Osteocyte (in vitro differentiated cells): Measurements from ENCODE around the gene KCNH5. TPM values are rescaled to one million over a fixed set of nuclear protein-coding genes. Genes with fewer than 3 reads are reported as not detected.

Experiments
- DNase-seq: peaks from one replicate; pipeline ENCODE4 v3.0.0; 2021; ENCODE audit warnings: mixed read lengths; ENCODE audit not compliant: unreplicated experiment; ENCODE audit errors: extremely low spot score
- H3K27ac Mint-ChIP-seq: one replicate; pipeline ENCODE4 v1.8.0; 2021; ENCODE audit warnings: mild to moderate bottlenecking, mixed read lengths; ENCODE audit not compliant: unreplicated experiment
- H3K27me3 Mint-ChIP-seq: one replicate; pipeline ENCODE4 v1.8.0; 2021; ENCODE audit warnings: mixed read lengths; ENCODE audit not compliant: unreplicated experiment
- H3K36me3 Mint-ChIP-seq: one replicate; pipeline ENCODE4 v1.8.0; 2021; ENCODE audit warnings: mixed read lengths; ENCODE audit not compliant: unreplicated experiment
- H3K4me1 Mint-ChIP-seq: one replicate; pipeline ENCODE4 v1.8.0; 2021; ENCODE audit warnings: mixed read lengths; ENCODE audit not compliant: unreplicated experiment
- H3K4me3 Mint-ChIP-seq: one replicate; pipeline ENCODE4 v1.8.0; 2021; ENCODE audit warnings: mild to moderate bottlenecking, moderate library complexity, mixed read lengths; ENCODE audit not compliant: unreplicated experiment
- H3K9me3 Mint-ChIP-seq: one replicate; pipeline ENCODE4 v1.8.0; 2021; ENCODE audit warnings: mixed read lengths; ENCODE audit not compliant: unreplicated experiment
- total RNA-seq: library from RNA; stranded (reverse); gene quantifications from 2 replicates; pipeline ENCODE4 v1.2.1, GENCODE V29; 2021
- TF ChIP-seq, protein P1 (sequence below): fragments of 200-600 bp; sonication (generic); IDR thresholded peaks from 2 replicates; pipeline ENCODE4 v1.5.0; 2021; ENCODE audit warnings: antibody characterized with exemption, mild to moderate bottlenecking, moderate library complexity

KCNH5 gene
- total RNA-seq, 1 donor from 2014 or later, result not detected

DNA sequence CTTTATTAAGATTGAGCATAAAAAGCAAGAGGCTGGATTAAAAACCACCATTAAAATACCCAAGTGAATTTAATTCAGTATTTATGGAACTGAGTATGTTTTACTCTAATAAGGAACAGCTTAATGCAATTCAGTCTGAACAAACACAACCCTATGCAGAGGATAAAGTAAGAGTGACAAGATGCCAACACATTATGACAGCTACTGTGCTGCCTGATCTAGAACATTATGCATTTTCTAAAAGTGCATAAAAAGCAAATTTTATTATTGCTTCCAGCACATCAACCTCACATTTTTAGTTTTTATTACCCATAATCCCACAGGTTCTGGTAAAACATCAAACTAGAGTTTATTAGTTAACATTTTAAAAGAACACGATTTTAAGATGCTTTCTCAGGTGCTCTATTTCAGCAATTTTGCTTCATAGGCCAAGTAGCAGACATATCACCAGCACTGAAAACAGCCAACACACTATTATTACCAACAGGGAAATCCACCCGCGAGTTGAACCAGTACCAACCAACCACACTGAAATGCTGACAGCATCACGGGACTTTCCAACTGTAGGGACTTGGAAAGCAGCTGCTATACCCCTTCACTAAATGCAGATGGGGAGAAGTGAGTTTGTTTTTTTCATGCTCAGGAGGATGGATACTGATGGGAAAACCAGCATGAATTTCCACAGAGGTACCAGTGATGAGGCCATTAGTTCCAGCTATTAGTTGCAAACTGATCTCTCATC is 372.1 kb downstream of the KCNH5 start:
- no peaks in the 10 kb centered on the region for H3K27me3 Mint-ChIP-seq
- TF ChIP-seq, protein P1, sequence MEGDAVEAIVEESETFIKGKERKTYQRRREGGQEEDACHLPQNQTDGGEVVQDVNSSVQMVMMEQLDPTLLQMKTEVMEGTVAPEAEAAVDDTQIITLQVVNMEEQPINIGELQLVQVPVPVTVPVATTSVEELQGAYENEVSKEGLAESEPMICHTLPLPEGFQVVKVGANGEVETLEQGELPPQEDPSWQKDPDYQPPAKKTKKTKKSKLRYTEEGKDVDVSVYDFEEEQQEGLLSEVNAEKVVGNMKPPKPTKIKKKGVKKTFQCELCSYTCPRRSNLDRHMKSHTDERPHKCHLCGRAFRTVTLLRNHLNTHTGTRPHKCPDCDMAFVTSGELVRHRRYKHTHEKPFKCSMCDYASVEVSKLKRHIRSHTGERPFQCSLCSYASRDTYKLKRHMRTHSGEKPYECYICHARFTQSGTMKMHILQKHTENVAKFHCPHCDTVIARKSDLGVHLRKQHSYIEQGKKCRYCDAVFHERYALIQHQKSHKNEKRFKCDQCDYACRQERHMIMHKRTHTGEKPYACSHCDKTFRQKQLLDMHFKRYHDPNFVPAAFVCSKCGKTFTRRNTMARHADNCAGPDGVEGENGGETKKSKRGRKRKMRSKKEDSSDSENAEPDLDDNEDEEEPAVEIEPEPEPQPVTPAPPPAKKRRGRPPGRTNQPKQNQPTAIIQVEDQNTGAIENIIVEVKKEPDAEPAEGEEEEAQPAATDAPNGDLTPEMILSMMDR, result no peak
- H3K36me3 Mint-ChIP-seq, result no peaks in the 10 kb centered on the region
- DNase-seq, result no peak
- no peaks in the 10 kb centered on the region for H3K9me3 Mint-ChIP-seq
- no peak overlapping the region for H3K4me3 Mint-ChIP-seq
- H3K27ac Mint-ChIP-seq, result no peak overlapping the region
- no peaks in the 10 kb centered on the region for H3K4me1 Mint-ChIP-seq

GRCh38 chr14:62670526-62670925 is 374.7 kb downstream of the KCNH5 start:
- H3K36me3 Mint-ChIP-seq, result no peaks in the 10 kb centered on the region
- TF ChIP-seq, protein P1, result no peak
- H3K27ac Mint-ChIP-seq, result no peak overlapping the region
- no peaks in the 10 kb centered on the region for H3K4me1 Mint-ChIP-seq
- H3K4me3 Mint-ChIP-seq, result no peak overlapping the region
- no peaks in the 10 kb centered on the region for H3K27me3 Mint-ChIP-seq
- no peaks in the 10 kb centered on the region for H3K9me3 Mint-ChIP-seq
- DNase-seq, result no peak

GRCh38 chr14:62667421-62667914 is 377.8 kb downstream of the KCNH5 start:
- H3K27me3 Mint-ChIP-seq, result no peaks in the 10 kb centered on the region
- no peaks in the 10 kb centered on the region for H3K4me1 Mint-ChIP-seq
- no peaks in the 10 kb centered on the region for H3K36me3 Mint-ChIP-seq
- no peaks in the 10 kb centered on the region for H3K9me3 Mint-ChIP-seq
- no peak overlapping the region for H3K27ac Mint-ChIP-seq
- TF ChIP-seq, protein P1, result no peak
- no peak for DNase-seq
- H3K4me3 Mint-ChIP-seq, result no peak overlapping the region

GRCh38 chr14:62665286-62665685 is 380.0 kb downstream of the KCNH5 start:
- Mint-ChIP-seq H3K27ac (no peak overlapping the region), H3K27me3 (no peaks in the 10 kb centered on the region), H3K36me3 (no peaks in the 10 kb centered on the region), H3K4me1 (no peaks in the 10 kb centered on the region), H3K9me3 (peaks cover 11% of the 10 kb centered on the region), H3K4me3 (no peak overlapping the region)
- DNase-seq, result no peak
- TF ChIP-seq, protein P1, result no peak

DNA sequence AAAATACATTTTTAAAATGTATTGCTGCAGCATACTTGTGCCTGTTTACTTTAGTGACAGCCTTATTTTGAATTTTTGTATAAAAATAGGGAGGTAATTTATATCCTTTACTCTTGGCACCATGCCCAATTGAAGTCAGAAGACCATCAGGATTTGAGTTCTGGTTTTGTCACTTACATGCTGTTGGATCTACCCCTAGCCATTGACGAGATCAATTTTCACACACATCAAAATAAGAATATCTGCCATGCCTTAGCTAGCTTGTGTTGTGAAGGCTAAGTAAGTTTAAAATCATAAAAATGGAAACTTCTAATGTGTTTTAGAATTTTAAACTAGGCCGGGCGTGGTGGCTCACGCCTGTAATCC is 381.8 kb downstream of the KCNH5 start:
- no peaks in the 10 kb centered on the region for H3K27me3 Mint-ChIP-seq

More for the DNA sequence above, 381.8 kb downstream of the KCNH5 start:
- H3K27ac Mint-ChIP-seq, result no peak overlapping the region
- no peaks in the 10 kb centered on the region for H3K4me1 Mint-ChIP-seq
- peaks cover 11% of the 10 kb centered on the region for H3K9me3 Mint-ChIP-seq
- no peak for DNase-seq
- no peaks in the 10 kb centered on the region for H3K36me3 Mint-ChIP-seq
- no peak overlapping the region for H3K4me3 Mint-ChIP-seq
- TF ChIP-seq, protein P1, result no peak
